T47D (cell line): ENCODE results near the gene SV2B.
"Not testable (repeated sequence)": the region's sequence is repeated elsewhere in the genome, so short reads cannot be mapped to it uniquely, and the experiment has no call there.

Experiments used
- DNase-seq, 2 experiments: peaks; one replicate each; pipeline versions ENCODE4 v3.0.0 to v3.0.0-alpha.2; 2011 to 2012; ENCODE audit warnings: low read depth in 1 of 2, low spot score in 1 of 2
- JUND ChIP-seq: IDR thresholded peaks from 2 replicates; pipeline ENCODE4 v1.6.1; 2012; ENCODE audit warnings: low read depth
- in situ Hi-C: cut with HindIII; loops from 2 replicates; pipeline ENCODE4 v1.10.0; 2016; ENCODE audit warnings: low sequenced_read_pairs, low pct_unique_long_range_greater_than_20kb

SV2B gene

DNA sequence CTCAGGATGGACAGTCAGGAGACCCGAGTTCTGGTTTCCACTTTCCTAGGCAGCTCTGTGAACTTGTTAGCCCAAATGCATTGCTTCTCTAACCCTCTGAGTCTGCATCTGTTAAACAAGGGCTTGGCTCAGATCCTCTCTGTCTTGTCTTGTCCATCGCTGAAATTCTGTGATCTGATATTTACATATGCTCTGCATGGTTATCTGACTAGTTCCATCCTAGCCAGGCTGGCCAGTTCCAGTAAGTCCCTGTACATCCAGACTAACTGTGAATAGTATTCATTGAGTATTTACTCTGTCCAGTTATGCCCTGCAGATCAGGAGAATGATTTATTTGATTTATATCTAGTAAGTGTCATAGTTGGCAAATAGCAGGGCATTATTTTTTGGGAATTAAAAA lies 27.0 kb upstream of the SV2B start:
- no peak for TF ChIP-seq JUND
- DNase-seq, result no peak
- in situ Hi-C loops, result no loop called here

- DNase-seq, result peak in 1 of 2 experiments; percentile 63
- in situ Hi-C loops, result no loop called here
- no peak for TF ChIP-seq JUND
These were observed 26.3 kb upstream of the SV2B start for GRCh38 chr15:91073768-91074167.

GRCh38 chr15:91075739-91076138 lies 24.3 kb upstream of the SV2B start:
- no peak for TF ChIP-seq JUND
- in situ Hi-C loops, result no loop called here
- DNase-seq, result no peak

DNA sequence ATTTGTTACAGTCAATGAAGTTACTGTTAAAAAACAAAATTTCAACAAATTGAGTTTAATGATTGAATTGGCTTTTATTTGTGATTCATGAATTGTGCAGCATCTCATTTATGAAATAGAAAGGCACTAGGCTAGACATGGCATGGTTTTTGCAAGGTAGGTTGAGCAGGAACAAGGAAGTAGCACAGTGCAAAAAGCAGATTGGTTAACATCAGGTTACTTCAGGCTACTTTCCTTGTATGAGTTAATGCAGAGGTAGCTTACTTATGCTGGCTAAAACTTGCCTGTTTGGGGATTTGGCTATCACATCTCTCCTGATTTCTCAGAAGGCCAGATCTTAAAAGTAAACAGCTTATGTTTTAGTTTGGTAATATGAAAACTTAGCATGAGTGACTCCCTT lies 23.0 kb upstream of the SV2B start:
- TF ChIP-seq JUND, result no peak
- no peak for DNase-seq

DNA sequence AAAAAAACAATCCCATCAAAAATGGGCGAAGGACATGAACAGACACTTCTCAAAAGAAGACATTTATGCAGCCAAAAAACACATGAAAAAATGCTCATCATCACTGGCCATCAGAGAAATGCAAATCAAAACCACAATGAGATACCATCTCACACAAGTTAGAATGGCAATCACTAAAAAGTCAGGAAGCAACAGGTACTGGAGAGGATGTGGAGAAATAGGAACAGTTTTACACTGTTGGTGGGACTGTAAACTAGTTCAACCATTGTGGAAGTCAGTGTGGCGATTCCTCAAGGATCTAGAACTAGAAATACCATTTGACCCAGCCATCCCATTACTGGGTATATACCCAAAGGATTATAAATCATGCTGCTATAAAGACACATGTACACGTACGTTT lies 6.2 kb upstream of the SV2B start:
- in situ Hi-C loops, DNase-seq: not testable (repeated sequence)

More for the DNA sequence above, 23.0 kb upstream of the SV2B start:
- in situ Hi-C loops, result no loop called here

GRCh38 chr15:91098451-91098850 lies 1.6 kb upstream of the SV2B start:
- in situ Hi-C loops, result no loop called here
- TF ChIP-seq JUND, result no peak

DNA sequence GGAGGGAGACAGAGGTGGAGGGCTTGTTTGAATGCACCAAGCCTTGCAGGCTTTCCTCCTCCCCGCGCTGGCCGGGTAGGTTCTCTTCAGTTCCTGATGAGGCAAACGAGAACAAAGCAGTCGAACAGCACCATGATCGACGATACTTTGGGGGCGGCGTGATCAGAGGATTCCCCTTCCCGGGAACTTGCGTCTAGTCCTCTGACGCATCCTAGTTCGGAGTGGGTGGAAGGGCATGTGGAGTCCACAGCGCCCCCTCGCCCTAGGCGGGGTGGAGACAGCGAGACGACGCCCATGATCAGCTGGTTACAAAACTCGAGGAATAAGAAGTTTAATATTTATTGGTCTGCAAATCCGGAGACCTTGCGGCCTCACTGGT lies 452 bp upstream of the SV2B start:
- no peak for TF ChIP-seq JUND
- in situ Hi-C loops, result no loop called here
- DNase-seq, result no peak

More at GRCh38 chr15:91098451-91098850, 1.6 kb upstream of the SV2B start:
- no peak for DNase-seq

- TF ChIP-seq JUND, result no peak
- in situ Hi-C loops, result no loop called here
- no peak for DNase-seq
These were observed 954 bp downstream of the SV2B start for GRCh38 chr15:91100814-91101607.

GRCh38 chr15:91101608-91101920 lies 1.5 kb downstream of the SV2B start:
- in situ Hi-C loops, result no loop called here
- DNase-seq, result no peak

GRCh38 chr15:91102546-91103330 lies 2.7 kb downstream of the SV2B start:
- no peak for DNase-seq
- in situ Hi-C loops, result no loop called here
- no peak for TF ChIP-seq JUND

More at GRCh38 chr15:91101608-91101920, 1.5 kb downstream of the SV2B start:
- TF ChIP-seq JUND, result no peak

DNA sequence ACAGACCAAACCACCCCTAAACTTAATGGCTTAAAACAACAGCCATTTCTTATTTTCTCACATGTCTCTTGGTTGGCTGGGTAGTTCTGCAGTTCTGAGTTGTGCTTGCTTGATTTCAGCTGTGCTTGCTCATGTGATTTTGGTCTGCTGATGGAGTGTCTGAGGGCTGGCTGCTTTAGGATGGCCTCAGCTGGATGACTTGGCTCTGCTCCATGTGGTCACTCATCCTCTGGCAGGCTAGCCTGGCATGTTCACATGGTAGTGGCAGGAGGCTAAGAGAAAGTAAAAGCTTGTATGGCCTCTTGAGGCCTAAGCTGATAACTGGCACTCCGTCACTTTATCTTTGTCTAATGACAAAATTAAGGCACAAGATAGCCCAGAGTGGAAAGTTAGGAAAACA lies 4.1 kb downstream of the SV2B start:
- in situ Hi-C loops, result no loop called here
- no peak for TF ChIP-seq JUND
- no peak for DNase-seq

DNA sequence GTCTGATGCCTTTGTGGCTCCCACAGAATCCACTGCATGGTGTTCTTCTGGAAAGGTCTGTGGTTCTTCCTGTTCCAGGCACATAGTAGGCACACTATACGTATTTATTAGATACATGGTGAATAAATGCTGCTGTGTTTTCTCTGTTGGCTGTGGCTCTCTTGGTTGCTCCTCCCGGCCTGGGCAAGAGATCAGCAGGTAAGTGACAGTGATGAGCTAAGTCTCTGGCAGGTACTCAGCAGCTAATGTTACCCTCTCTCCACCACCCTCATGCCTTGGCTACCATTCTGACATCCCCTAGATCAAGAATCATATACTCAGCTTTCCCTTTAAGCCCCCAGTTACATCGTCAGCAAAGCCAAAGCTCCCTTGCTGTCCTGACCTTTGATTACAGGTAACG lies 8.4 kb downstream of the SV2B start:
- in situ Hi-C loops, result no loop called here
- TF ChIP-seq JUND, result no peak
- DNase-seq, result no peak

- TF ChIP-seq JUND, result no peak
- DNase-seq, result no peak
- in situ Hi-C loops, result no loop called here
These were observed 9.8 kb downstream of the SV2B start for GRCh38 chr15:91109885-91110284.
